B cell (primary cell): ENCODE data around the gene HFM1. TPM values are rescaled to one million over a fixed set of nuclear protein-coding genes. Genes with fewer than 3 reads are reported as not detected.

Source experiments
- ATAC-seq: fragments of 200-7000 bp; cut with Tn5 transposase; one replicate; pipeline ENCODE4 v1.10.0; 2021; ENCODE audit warnings: low read depth, mild to moderate bottlenecking, moderate number of reproducible peaks, moderate library complexity
- CTCF ChIA-PET: fragments of 350-600 bp; sonication (Branson Sonifier 250); formaldehyde crosslinking; loops from one replicate; lab custom pipeline; 2021; ENCODE audit warnings: antibody characterized with exemption, inconsistent platforms; lab: Charles Lee
- POLR2A ChIA-PET: fragments of 350-600 bp; sonication (Branson Sonifier 250); formaldehyde crosslinking; loops from one replicate; lab custom pipeline; 2021; ENCODE audit warnings: antibody characterized with exemption; lab: Charles Lee
- DNase-seq: peaks from one replicate; pipeline ENCODE4 v3.0.0; 2013
- H2AFZ ChIP-seq: 2 replicates; pipeline ENCODE4 v1.6.1; 2012; ENCODE audit warnings: mild to moderate bottlenecking, low read depth, low read length; ENCODE audit not compliant: insufficient read depth, poor library complexity, severe bottlenecking
- H3K27ac ChIP-seq, 2 donors: 1 replicate in 1 of 2; 2 replicates in 1 of 2; pipeline ENCODE4 v1.5.1; 2012 to 2013; ENCODE audit warnings: low read length in 2 of 2, mild to moderate bottlenecking in 2 of 2, moderate library complexity in 1 of 2
- H3K27me3 ChIP-seq, 4 experiments: fragments of 200-600 bp in 1 of 4; sonication (generic) in 1 of 4; replicated peaks in 1 of 4; 1 replicate in 2 of 4; 2 replicates in 2 of 4; pipeline versions ENCODE4 v1.6.1 to v1.7.0; 2013 to 2016; ENCODE audit warnings: low read length in 3 of 4, mild to moderate bottlenecking in 2 of 4, mixed read lengths in 1 of 4, moderate library complexity in 1 of 4; ENCODE audit not compliant: insufficient read depth in 4 of 4, control insufficient read depth in 3 of 4; ENCODE audit errors: control extremely low read depth in 1 of 4
- H3K36me3 ChIP-seq, 2 experiments: replicated peaks in 1 of 2; 1 replicate in 1 of 2; 2 replicates in 1 of 2; pipeline versions ENCODE4 v1.6.1 to v1.7.1; 2013; ENCODE audit warnings: low read length in 1 of 2; ENCODE audit not compliant: insufficient read depth in 2 of 2, control insufficient read depth in 1 of 2; ENCODE audit errors: control extremely low read depth in 1 of 2, extremely low read depth in 1 of 2
- H3K4me1 ChIP-seq, 2 donors: fragments of 200-600 bp in 1 of 2; sonication (generic) in 1 of 2; 1 replicate in 1 of 2; 2 replicates in 1 of 2; pipeline versions ENCODE4 v1.5.1 to v1.6.1; 2013 to 2017; ENCODE audit warnings: low read length in 2 of 2; ENCODE audit not compliant: control insufficient read depth in 2 of 2, insufficient read depth in 2 of 2
- H3K4me2 ChIP-seq: replicated peaks from 2 replicates; pipeline ENCODE3; 2012; ENCODE audit warnings: mild to moderate bottlenecking, low read depth, low read length; ENCODE audit not compliant: poor library complexity, severe bottlenecking
- H3K4me3 ChIP-seq, 5 experiments: fragments of 200-600 bp in 1 of 5; sonication (generic) in 1 of 5; 1 replicate in 3 of 5; 2 replicates in 2 of 5; pipeline versions ENCODE4 v1.5.1 to v1.7.0; 2011 to 2016; ENCODE audit warnings: low read length in 4 of 5, mild to moderate bottlenecking in 4 of 5, low read depth in 2 of 5, control low read depth in 1 of 5, moderate library complexity in 1 of 5; ENCODE audit not compliant: insufficient read depth in 1 of 5; ENCODE audit errors: control extremely low read depth in 1 of 5, extremely low read depth in 1 of 5
- H3K79me2 ChIP-seq: fragments of 200-600 bp; sonication (generic); one replicate; pipeline ENCODE4 v1.6.0; 2016; ENCODE audit warnings: low read length; ENCODE audit not compliant: control insufficient read depth, insufficient read depth
- H3K9ac ChIP-seq: fragments of 200-600 bp; sonication (generic); 2 replicates; pipeline ENCODE4 v1.6.1; 2017; ENCODE audit warnings: mild to moderate bottlenecking, low read length, moderate library complexity
- H3K9me3 ChIP-seq, 3 donors: one replicate each; pipeline versions ENCODE4 v1.6.1 to v1.7.1; 2013; ENCODE audit warnings: low read length in 2 of 3; ENCODE audit not compliant: control insufficient read depth in 2 of 3, insufficient read depth in 1 of 3; ENCODE audit errors: control extremely low read depth in 1 of 3
- H4K20me1 ChIP-seq: 2 replicates; pipeline ENCODE4 v1.6.0; 2012; ENCODE audit warnings: mild to moderate bottlenecking, low read length; ENCODE audit not compliant: insufficient read depth, control insufficient read depth, poor library complexity, severe bottlenecking
- H3K27ac Mint-ChIP-seq: one replicate; pipeline ENCODE4 v1.8.0; 2021; ENCODE audit warnings: mixed read lengths
- H3K27me3 Mint-ChIP-seq: one replicate; pipeline ENCODE4 v1.8.0; 2021; ENCODE audit warnings: mixed read lengths
- H3K4me1 Mint-ChIP-seq: one replicate; pipeline ENCODE4 v1.8.0; 2021; ENCODE audit warnings: mixed read lengths
- H3K4me3 Mint-ChIP-seq: one replicate; pipeline ENCODE4 v1.8.0; 2021; ENCODE audit warnings: mixed read lengths
- H3K9me3 Mint-ChIP-seq: one replicate; pipeline ENCODE4 v1.8.0; 2022; ENCODE audit warnings: mixed read lengths; ENCODE audit not compliant: insufficient read depth
- EZH2 ChIP-seq: IDR thresholded peaks from 2 replicates; pipeline ENCODE4 v1.6.1; 2012; ENCODE audit warnings: borderline replicate concordance, low read depth, mild to moderate bottlenecking, moderate library complexity, low read length; ENCODE audit not compliant: insufficient read depth, poor library complexity, severe bottlenecking
- WGBS: methylation state at CpG from one replicate; pipeline ENCODE4 v1.1.5; 2013; ENCODE audit warnings: missing lambda C conversion rate; ENCODE audit not compliant: insufficient coverage; 5-methylcytosine and 5-hydroxymethylcytosine counted together
- intact Hi-C: fragments of 100-400 bp; cut with micrococcal nuclease; formaldehyde crosslinking; loops from one replicate; pipeline ENCODE4 v1.10.0; 2022
- polyA plus RNA-seq: library from polyadenylated mRNA; depleted of rRNA; stranded (reverse); fragments of >200 nt; gene quantifications from 2 replicates; pipeline ENCODE4 v1.2.3, GENCODE V29; 2012
- total RNA-seq, 2 donors: library from RNA; stranded (reverse); fragments of 120-200 nt in 1 of 2; gene quantifications; 1 replicate in 1 of 2; 2 replicates in 1 of 2; pipeline versions ENCODE4 v1.2.3 to v1.2.4, GENCODE V29; 2013 to 2022
- TF ChIP-seq, protein P1 (sequence below): fragments of 200-600 bp; IDR thresholded peaks from one replicate; pipeline ENCODE4 v1.8.0; 2022; ENCODE audit warnings: antibody characterized with exemption, mild to moderate bottlenecking

The HFM1 gene
- total and polyA plus RNA-seq, 2 donors (not counting 1 experiment from before 2014, with no cell fraction given): not detected

DNA sequence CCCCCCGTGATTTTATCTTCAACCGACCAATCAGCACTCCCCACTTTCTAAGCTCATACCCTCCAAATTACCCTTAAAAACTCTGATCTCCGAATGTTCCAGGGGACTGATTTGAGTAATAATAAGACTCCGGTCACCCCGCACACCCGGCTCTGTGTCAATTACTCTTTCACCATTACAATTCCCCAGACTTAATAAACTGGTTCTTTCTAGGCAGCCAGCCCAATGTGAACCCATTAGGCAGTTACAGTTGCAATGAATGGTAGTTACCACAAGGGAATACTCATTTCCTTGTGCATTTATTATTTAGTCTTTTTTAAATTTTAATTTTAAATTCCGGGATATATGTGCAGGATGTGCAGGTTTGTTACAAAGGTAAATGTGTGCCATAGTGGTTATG, 177.9 kb downstream of the HFM1 start:
- Mint-ChIP-seq H3K4me1 (no peaks in the 10 kb centered on the region), H3K27me3 (no peaks in the 10 kb centered on the region), H3K4me3 (no peak overlapping the region), H3K9me3 (no peaks in the 10 kb centered on the region), H3K27ac (no peak overlapping the region)
- Histone ChIP-seq H3K36me3 (no peaks in the 10 kb centered on the region), H3K79me2 (no peaks in the 10 kb centered on the region), H3K4me2 (no peak overlapping the region), H3K4me1 (no peaks in the 10 kb centered on the region), H3K4me3 (no peak overlapping the region), H4K20me1 (no peaks in the 10 kb centered on the region), H3K27ac (no peak overlapping the region), H2AFZ (no peak overlapping the region), H3K9ac (no peak overlapping the region), H3K27me3 (no peaks in the 10 kb centered on the region), H3K9me3 (peaks cover 0 to 4% (median 1%) of the 10 kb centered on the region in 3 donors)
- ATAC-seq (no peak), DNase-seq (no peak)
- ChIA-PET CTCF (no interaction called here), POLR2A (no interaction called here)
- no peak for TF ChIP-seq EZH2
- TF ChIP-seq, protein P1, sequence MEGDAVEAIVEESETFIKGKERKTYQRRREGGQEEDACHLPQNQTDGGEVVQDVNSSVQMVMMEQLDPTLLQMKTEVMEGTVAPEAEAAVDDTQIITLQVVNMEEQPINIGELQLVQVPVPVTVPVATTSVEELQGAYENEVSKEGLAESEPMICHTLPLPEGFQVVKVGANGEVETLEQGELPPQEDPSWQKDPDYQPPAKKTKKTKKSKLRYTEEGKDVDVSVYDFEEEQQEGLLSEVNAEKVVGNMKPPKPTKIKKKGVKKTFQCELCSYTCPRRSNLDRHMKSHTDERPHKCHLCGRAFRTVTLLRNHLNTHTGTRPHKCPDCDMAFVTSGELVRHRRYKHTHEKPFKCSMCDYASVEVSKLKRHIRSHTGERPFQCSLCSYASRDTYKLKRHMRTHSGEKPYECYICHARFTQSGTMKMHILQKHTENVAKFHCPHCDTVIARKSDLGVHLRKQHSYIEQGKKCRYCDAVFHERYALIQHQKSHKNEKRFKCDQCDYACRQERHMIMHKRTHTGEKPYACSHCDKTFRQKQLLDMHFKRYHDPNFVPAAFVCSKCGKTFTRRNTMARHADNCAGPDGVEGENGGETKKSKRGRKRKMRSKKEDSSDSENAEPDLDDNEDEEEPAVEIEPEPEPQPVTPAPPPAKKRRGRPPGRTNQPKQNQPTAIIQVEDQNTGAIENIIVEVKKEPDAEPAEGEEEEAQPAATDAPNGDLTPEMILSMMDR: no peak
- intact Hi-C loops: no loop called here
- 87% methylated on average over 3 of the region's 7 CpGs for WGBS

DNA sequence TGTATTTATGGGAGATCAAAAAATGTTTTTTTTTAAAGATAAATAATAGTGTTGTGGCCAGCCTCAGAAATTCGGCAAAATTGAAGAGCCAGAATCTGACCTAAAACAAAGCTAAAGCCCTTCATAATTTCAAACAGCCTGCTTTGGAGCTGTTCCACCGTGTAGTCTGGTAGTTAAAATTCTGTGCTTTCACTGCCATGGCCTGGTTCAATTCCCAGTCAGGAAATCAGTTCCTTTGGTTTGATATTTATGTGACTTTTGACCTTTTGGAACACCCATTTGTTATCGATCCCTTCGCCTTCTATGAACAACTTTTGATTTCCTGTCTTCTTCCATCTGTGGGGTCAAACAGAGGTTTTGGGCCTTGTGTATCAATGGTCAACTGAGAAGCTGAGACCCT, 179.8 kb downstream of the HFM1 start:
- WGBS: 100% methylated on average over 2 of the region's 4 CpGs
- no peaks in the 10 kb centered on the region for H3K27me3 Mint-ChIP-seq
- CTCF ChIA-PET: no interaction called here

More for the DNA sequence above, 179.8 kb downstream of the HFM1 start:
- no peak for DNase-seq
- Mint-ChIP-seq H3K4me3 (no peak overlapping the region), H3K27ac (no peak overlapping the region), H3K9me3 (peaks cover 5% of the 10 kb centered on the region), H3K4me1 (no peaks in the 10 kb centered on the region)
- Histone ChIP-seq H3K36me3 (no peaks in the 10 kb centered on the region), H2AFZ (no peak overlapping the region), H3K27ac (no peak overlapping the region), H4K20me1 (no peaks in the 10 kb centered on the region), H3K4me2 (no peak overlapping the region), H3K4me3 (no peak overlapping the region), H3K4me1 (no peaks in the 10 kb centered on the region), H3K27me3 (no peaks in the 10 kb centered on the region), H3K9ac (no peak overlapping the region), H3K79me2 (no peaks in the 10 kb centered on the region), H3K9me3 (peaks cover 0 to 7% (median 1%) of the 10 kb centered on the region in 3 donors)
- intact Hi-C loops: no loop called here
- no peak for ATAC-seq
- no peak for TF ChIP-seq EZH2
- TF ChIP-seq, protein P1: no peak
- POLR2A ChIA-PET: no interaction called here
